ENCODE data around the gene TAL1.
A peak's percentile ranks its signal among the peaks of the same experiment; 100 is the strongest.
"Not testable (repeated sequence)": the region's sequence is repeated elsewhere in the genome, so short reads cannot be mapped to it uniquely, and the experiment has no call there.

TAL1 gene

GRCh38 chr1:47232187-47232874 lies at the start of gene TAL1:
TSS of gene TAL1 (minus strand) at chr1:47232225. CDS start at chr1:47225888, 6,337 bp downstream.
- peak; percentile 97 for DNase-seq

GRCh38 chr1:47280142-47280541 lies 48.1 kb upstream of the TAL1 start:
- DNase-seq = no peak

GRCh38 chr1:47276850-47277249 lies 44.8 kb upstream of the TAL1 start:
- DNase-seq = no peak

GRCh38 chr1:47275811-47276210 lies 43.8 kb upstream of the TAL1 start:
- not testable (repeated sequence) for DNase-seq

GRCh38 chr1:47265529-47265928 lies 33.5 kb upstream of the TAL1 start:
- not testable (repeated sequence) for DNase-seq

- peak; percentile 88 for DNase-seq
These were observed 30.9 kb upstream of the TAL1 start for GRCh38 chr1:47262787-47263413.

- peak; percentile 72 for DNase-seq
These were observed 25.2 kb upstream of the TAL1 start for GRCh38 chr1:47257224-47257623.

- no peak for DNase-seq
These were observed 20.8 kb upstream of the TAL1 start for GRCh38 chr1:47252795-47253194.

GRCh38 chr1:47252369-47252768 lies 20.3 kb upstream of the TAL1 start:
- no peak for DNase-seq

GRCh38 chr1:47249755-47250154 lies 17.7 kb upstream of the TAL1 start:
- no peak for DNase-seq

GRCh38 chr1:47244339-47244862 lies 12.4 kb upstream of the TAL1 start:
- no peak for DNase-seq

- DNase-seq = no peak
These were observed 11.9 kb upstream of the TAL1 start for GRCh38 chr1:47243910-47244309.

GRCh38 chr1:47241114-47242113 lies 9.4 kb upstream of the TAL1 start:
- DNase-seq = peak; percentile 69

- DNase-seq = peak; percentile 78
These were observed 7.0 kb upstream of the TAL1 start for GRCh38 chr1:47238935-47239592.

GRCh38 chr1:47235806-47236205 lies 3.8 kb upstream of the TAL1 start:
- no peak for DNase-seq

GRCh38 chr1:47235241-47235681 lies 3.2 kb upstream of the TAL1 start:
- peak; percentile 72 for DNase-seq

GRCh38 chr1:47233186-47233585 lies 1.2 kb upstream of the TAL1 start:
- no peak for DNase-seq

GRCh38 chr1:47231301-47232186 lies 481 bp downstream of the TAL1 start:
- peak; percentile 88 for DNase-seq

- no peak for DNase-seq
These were observed 1.2 kb downstream of the TAL1 start for GRCh38 chr1:47230692-47231300.

- DNase-seq = no peak
These were observed 1.9 kb downstream of the TAL1 start for GRCh38 chr1:47229886-47230691.
